Cortex of kidney (tissue), 1 donor: ENCODE results near the gene C4orf50.

Source experiments
- DNase-seq: peaks from one replicate; lab custom pipeline; 2025; lab: John Stamatoyannopoulos, UW

Gene C4orf50

GRCh38 chr4:5919571-5919970, 98.7 kb downstream of the C4orf50 start:
- no peak for DNase-seq

DNA sequence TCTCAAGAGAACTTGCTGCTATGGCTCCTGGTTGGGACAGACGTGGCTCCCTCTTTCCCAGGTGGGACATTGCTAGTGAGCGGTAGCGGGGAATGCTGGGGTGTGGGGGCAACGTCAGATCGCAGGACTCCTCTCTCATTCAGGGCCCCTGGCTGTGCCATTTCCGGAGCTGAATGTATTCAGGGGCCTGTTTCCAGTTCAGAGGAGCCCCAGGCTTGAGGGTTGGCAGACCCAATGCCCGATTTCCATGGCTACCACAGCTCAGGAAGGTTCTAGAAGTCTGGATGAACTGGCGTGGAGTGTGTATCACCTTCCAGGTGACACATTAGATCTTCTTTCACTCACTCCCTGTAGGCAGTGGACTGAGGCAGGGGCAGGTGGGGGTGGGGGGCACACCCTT, 99.2 kb downstream of the C4orf50 start:
- no peak for DNase-seq

DNA sequence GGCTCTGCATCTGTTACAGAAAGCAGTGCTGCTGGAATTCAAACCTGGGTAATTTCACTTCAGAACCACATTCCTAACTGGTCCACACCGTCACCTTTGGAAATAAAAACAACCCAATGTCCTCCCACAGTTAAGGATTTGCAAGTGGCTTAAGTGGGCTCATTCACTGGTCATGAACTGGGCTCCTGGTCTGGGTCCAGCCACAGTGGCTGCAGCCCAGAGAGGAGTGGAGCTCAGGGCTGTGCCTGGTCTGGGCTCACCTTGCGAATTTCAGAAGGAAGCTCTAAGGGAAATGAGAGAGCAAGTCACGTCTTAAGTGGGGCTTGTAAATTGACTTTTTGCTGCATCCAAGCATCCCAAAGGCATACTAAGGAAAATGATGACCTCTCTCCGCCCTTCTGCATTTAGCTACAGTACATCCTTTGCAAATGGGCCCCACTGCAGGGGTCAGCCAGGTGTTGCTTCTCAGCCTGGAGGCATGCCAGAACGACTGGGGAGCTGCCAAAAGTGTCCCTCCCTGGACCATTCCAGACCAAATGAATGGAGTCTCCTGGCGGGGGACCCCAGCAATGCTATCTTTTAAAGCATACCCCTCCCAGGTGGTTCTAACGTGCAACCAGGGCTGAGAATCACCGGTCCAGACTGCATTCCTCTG, 99.8 kb downstream of the C4orf50 start:
- no peak for DNase-seq

DNA sequence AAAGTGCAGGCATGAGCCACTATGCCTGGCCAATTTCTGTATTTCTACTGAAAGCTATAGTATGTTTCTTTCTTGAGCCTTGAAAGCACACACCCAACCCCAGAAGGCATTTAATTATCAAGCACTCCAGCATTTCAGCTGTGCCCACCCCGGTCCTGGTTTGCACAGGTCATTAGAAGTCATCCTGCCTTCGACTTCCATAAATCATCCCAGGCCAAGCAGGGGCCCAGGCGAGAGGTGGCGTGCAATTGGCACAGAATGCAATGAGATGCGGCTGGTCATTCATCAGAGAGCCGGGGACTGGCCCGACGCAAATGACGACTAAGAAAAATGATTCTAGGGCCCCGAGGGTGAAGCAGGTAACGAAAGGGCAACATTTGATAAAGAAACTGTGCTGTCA, 100.6 kb downstream of the C4orf50 start:
- DNase-seq: no peak

DNA sequence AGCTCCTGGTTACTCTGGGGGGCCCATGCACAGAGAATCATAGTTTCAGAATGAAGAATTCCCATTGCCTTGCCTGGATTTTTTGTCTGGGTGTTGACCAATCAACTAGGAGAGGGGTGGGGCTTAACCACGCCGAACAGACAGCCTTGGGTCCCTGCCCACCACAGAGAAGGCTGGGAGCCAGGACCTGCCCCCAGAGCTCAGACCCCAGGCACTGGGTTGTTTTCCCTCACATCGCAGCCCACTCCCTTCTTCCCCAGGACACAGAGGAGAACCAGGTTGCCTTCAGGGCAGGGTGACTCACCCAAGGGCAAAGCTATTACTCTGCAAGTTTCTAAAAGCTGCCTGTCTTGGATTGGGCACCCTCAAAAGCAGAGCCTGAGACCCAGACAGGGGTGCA, 102.0 kb downstream of the C4orf50 start:
- DNase-seq: no peak

DNA sequence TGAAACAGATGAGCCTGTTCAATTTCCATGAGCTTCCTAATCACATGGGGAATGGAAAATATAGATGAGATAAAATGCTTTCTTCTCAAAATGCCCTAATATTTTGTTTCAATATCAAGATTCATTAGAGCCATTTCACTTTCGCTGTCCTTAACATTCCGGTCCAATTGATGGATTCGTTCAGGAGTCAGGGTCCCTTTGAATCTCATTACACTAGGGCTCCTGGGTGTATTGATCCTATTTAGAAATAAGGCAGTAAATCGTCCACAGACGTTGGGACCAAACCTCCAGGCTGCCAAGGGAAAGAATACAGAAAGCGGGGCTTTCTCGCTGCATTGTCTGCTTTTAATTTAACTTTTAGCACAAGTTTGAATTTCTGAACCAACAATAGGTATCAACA, 104.8 kb downstream of the C4orf50 start:
- no peak for DNase-seq

GRCh38 chr4:5912614-5913019, 105.6 kb downstream of the C4orf50 start:
- no peak for DNase-seq

DNA sequence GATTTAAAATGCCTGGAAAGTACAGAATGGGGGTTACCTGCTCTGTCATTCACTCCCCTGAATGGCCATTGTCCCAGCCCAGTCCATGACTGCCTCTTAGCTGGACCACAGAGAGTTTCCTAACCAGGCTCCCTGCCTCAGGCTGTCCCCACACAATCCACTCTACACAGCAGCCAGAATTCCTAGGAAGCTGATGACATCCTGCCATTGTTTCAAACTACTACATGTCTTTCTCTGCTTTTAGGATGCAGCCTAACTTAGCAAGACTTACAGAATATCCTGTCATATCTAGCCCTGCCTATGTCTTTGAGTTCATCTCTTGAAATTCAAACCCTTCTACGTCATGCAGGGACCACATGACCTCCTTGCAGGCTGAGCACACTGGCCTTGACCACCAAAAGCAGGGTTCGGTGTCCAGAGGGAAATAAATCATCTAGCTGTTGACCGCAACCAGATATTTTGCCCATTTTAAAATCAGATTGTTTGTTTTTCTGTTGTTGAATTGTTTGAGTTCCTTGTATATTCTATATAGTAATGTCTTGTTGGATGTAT, 109.3 kb downstream of the C4orf50 start:
- no peak for DNase-seq

DNA sequence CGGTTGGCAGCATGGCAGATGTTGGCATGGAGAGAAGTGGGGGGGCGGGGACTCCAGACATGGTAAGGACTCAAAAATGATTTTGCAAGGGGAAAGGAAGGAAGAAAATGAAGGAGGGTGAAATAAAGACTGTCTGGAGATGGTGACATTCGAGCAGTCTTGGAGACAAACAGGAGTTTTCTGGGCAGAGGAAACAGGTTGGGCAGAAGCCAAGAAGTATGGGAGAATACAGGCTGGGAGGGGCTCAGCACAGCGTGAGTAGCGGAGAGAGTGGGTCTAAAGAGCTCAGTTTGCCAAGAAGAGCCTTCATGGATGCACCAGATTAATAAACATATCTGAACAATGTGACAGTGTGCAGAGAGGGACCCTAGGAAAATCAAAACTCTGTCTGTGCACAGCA, 112.0 kb downstream of the C4orf50 start:
- DNase-seq: no peak

DNA sequence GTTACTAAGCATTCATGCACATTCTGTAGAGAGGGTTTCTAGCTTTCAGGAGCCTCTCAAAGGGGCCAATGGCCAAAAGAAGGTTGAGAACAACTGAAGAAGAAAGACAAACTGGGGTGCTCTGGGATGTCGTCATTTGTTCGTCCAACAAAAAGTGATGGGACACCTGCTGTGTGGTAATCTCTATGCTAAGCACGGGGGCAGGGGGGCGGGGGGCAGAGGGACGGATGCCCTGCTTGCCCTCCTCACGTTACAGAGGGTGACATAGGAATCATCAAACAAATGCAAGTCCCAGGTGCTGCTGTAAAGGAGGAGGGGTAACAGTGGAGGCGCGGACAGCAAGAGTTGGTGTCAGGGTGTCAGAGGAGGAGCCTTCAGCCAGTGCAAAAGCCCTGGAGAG, 112.5 kb downstream of the C4orf50 start:
- no peak for DNase-seq

DNA sequence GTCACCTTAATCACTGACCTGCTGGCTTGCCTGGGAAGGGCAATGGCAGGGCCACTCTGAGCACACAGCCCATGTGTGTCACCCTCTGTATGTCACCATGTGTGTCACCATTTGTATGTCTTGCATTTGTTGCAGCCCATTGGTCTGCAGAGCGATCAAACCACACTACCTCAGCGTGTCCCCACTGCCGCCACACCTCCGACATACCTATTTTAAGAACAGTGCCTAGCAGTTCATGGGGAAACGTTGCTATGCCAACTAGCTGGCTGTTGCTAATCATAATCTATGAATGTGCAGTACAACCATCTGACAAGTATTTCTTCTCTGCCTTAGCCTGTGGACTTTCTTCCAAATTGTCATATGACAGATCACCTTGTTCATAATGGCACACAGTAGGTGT, 117.4 kb downstream of the C4orf50 start:
- DNase-seq: no peak

DNA sequence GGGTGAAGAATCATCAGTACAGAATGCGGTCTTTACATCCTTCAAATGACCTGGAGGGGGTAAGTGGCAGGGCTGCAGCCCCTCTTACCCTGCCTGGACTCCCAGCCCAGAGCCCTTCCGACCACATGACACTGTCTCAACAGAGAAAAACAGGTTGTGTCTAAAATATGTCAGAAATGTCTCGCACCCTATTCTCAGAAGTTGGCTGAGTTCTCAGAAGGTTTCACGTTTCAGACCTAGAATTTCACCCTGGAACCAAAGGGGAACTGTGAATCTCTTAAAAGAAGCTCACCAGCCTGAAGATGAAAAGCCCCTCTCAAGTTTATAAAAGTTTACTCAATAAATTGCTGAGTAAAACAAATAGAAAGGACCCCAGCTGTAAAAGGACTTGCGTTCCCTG, 118.3 kb downstream of the C4orf50 start:
- no peak for DNase-seq

DNA sequence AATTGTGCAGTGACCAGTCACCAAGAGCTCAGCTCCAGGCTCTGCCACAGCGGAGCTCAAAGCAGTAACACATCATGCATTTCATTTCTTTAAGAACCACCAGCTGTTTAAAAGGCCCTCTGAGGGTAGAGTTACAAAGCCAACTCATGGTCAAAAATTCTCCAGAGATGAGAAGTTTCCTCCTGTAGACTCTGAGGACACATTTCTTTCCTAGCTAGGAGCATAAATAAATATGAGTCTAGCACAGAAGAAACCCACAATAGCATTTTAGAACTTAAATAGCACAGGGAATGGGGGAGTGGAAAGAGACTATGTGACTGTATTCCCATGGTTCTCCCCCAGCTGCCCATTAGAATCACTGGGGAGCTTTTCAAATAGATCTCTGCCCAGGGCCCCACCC, 118.8 kb downstream of the C4orf50 start:
- no peak for DNase-seq

DNA sequence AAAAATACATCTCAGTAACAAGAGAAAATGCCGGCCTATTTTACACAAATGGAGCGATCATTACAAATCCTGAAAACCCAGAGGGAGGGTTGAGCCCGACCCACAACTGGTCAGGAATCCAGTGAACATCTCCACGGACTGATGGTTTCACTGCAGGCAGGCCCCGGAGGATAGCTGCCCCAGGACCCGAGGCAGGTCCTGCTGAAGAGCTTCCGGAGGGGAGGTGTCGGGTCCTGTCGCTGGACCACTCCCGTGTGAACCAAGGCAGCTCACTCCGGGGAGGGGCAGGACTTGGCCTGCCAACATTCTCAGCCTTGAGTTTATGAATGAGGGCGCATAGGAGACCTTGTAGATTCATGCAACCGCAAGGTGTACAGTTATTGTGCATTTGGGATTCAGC, 120.6 kb downstream of the C4orf50 start:
- DNase-seq: no peak

DNA sequence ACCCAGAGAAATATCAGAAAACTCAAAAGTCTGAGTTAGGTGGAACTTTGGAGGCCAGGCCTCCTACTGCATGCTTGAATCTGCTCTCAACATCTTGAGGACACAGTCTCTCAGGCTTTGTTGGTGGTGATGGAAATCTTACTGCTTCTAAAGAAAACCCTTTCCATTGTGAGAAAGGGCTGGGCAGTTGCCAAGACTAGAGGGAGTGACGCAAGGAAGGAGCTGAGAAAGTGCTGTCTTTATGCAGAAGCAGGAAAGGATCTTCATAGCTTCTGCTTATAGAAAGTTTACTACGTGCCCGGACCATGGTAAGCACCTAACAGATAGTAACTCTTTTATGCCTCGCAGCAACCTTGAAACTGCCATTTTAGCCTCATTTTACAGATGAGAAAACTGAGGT, 122.9 kb downstream of the C4orf50 start:
- DNase-seq: no peak

GRCh38 chr4:5894266-5894665, 124.0 kb downstream of the C4orf50 start:
- DNase-seq: no peak

GRCh38 chr4:5893591-5893990, 124.6 kb downstream of the C4orf50 start:
- DNase-seq: no peak

DNA sequence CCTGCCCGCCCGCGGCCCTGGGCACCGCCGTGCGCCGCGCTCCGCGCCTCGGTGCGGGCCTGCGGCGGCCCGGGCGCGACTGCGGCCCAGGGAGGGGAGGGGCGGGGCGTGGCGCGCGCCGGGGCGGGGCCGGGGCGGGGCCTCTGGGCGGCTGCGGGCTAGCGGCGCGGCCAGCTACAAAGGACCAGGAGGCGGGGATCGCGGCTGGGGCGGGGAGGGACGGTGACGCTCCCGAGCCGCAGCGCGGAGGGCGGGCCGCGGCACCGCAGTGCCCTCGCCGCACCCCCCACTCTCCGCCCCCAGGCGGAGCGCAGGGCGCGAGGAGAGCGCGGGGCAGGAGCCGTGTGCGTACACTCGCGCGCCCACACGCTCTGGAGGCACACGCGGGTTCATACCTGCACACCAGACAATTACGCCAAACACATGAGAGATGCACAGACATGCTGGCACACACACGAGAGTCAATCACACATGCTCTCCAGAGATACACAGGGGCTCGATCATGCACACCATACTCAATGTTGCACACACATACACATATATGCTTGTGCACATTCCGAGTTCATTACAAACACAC, 125.1 kb downstream of the C4orf50 start, which contains the start of gene CRMP1:
TSS of gene CRMP1 (minus strand) at position 83 of the 577 bp plus-strand sequence. CDS start 117 bp downstream, outside the sequence.
- DNase-seq: no peak

DNA sequence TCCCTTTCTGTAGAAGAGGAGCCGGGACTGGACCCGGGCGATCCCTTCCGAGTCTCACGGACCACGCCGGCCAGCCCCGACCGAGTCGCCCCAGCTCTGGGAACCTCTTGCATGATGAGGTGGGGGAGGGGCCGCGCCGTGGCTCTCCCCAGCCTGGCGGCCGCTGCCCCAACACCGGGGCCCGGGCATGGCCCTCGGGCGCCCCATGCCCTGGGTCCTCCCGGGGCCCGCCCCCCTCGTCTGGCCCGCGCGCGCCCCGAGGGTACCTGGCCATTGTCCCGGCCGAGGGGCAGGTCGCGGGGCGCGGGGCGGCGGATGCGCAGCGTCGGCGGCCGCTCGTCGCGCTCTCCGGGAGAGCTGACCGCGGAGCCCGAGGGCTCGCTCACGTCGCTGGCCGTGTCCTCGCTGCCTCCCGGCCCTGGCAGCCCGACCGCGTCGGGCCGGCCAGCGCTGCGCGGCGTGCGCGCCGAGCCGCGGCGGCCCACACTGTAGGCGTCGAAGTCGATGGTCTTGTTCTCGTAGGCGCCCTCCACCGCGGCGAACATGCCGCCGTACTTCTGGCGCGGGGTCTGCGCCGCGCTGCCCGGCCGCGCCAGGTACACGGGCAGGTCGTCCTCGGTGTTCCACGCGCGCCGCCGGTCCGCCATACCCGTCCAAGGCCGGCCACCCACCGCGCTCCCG, 125.8 kb downstream of the C4orf50 start:
- DNase-seq: no peak

- DNase-seq: no peak
Measured at GRCh38 chr4:5891563-5892322, 126.5 kb downstream of the C4orf50 start.

DNA sequence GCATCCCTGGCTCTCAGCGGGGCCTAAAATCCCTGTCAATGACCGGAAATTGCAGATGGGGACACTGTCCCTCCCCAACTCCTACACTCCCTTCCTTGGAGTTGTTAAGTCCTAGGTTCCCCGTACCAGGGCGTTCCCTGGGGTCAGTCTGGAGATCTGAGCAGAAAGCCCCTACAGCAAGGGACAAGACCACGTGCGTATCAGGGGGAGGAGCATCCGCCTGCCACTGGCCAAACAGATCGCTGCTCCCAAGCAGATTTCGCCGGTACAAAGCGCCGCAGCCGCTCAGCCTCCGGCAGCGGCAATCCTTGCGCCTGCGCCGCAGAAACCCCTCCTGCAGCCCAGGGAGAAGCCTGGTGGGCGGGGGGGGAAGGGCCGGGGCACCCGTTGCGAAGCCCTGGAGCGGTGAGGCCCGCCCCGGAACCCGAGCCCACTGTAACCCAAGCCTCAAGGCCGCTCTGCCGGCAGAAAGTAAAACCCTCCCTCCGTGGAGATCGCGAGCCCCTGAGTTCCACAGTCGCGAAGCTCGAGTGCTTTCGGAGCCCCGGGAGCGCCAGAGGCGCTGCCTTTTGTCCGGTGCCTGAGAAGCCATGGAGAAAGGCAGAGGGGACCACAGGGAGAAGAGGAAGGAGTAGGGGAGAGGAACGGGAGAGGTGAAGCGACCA, 128.0 kb downstream of the C4orf50 start:
- no peak for DNase-seq
